GM21447 (cell line): ENCODE measurements around the gene CTIF.

ENCODE experiments used
- ATAC-seq: cut with Tn5 transposase; IDR thresholded peaks from one replicate; pipeline ENCODE4 v1.9.1; 2021; ENCODE audit not compliant: unreplicated experiment

CTIF gene

DNA sequence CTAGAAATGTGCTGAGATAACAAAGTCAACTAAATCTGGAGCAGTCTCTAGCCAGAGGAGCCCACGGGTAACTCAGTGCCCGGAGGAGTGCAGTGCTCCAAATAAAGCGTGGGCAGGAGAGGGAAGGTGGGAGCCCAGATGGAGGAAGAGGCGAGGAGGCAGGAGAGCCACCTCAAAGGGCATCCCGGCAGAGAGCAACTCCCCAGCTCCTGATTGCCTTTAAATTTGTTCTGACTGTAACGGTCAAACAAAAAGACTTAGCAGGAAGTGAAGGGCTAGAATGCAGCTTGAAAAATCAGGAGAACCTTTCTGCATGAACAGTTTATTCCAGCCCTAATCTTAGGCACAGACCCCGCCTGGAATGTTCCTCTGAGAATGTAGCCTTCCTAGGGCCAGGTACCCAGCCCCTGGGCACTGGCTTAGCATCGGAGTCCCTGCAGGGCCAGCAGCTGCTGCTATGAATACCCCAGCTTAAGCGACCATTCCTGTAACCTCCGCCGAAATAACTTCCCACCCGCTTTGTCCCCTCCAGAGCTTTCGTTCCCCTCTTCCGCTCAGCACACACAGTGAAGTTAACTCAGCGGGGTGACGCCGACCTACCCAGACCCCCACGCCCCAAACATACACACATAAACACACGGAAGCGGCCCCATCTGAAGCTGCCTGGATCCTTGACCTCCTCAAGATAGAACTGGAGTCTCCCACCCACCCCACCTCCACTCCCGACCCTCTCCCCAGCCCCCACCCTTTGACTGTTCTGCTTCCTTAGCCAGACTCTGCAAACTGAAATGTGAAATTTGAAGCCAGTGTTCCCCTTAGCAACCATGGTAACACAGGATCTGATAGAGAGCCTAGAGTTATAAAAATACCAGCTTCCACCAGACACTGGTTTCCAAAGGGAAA is 288.7 kb downstream of the CTIF start:
- ATAC-seq: no peak

DNA sequence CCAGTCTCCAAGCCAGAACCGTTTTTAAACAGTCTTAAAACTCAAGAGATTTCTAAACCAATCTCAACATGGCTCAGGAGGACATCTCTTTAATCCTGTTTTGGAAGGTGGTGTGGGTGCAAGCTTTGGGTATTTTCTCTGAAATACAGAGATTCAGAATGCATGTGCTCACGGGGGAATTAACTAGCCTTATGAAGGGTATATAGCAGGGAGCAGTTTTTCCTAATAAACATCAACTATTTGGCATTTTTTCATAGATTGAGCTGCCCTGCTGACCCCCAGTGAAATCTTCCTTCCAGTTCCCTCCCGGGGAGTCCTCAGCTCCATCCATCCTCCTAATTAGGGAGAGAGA is 289.3 kb downstream of the CTIF start:
- no peak for ATAC-seq

GRCh38 chr18:48828691-48829442 is 290.0 kb downstream of the CTIF start:
- no peak for ATAC-seq

DNA sequence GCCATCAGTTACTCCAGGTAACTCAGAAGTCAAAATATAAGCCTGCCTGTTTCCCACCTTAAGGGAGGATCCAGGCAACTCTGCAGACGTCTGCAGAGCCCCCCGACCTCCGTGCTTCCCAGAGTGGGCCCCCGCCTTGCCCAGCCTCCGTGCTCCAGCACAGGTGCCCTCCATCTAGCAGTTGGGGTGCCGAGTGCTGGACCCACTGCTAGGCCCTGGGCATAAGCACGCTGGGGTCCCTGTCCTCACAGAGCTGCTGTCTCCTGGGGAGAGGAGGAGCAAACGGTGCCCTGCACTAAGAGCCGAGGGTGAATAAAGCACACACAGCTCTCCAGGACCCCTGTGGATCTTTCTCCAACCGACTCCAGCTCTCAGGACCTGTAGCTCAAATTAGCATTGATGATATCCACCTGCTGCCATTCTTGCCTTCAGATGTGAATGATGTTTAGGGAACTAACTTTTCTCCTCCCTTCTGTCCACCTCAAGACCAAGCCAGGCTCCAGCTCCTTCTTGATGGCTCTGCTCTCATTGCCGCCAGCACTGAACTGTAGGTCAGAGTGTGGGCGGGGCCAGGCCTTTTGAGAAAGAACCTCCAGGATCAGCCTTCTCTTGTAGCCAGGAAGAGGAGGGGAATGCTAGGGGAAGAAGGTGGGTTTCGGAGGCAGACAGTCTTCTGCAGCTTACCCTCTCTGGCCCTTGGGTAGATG is 290.8 kb downstream of the CTIF start:
- no peak for ATAC-seq

GRCh38 chr18:48831113-48831759 is 292.4 kb downstream of the CTIF start:
- no peak for ATAC-seq

- ATAC-seq: no peak
Measured at GRCh38 chr18:48831802-48832201, 293.0 kb downstream of the CTIF start.

DNA sequence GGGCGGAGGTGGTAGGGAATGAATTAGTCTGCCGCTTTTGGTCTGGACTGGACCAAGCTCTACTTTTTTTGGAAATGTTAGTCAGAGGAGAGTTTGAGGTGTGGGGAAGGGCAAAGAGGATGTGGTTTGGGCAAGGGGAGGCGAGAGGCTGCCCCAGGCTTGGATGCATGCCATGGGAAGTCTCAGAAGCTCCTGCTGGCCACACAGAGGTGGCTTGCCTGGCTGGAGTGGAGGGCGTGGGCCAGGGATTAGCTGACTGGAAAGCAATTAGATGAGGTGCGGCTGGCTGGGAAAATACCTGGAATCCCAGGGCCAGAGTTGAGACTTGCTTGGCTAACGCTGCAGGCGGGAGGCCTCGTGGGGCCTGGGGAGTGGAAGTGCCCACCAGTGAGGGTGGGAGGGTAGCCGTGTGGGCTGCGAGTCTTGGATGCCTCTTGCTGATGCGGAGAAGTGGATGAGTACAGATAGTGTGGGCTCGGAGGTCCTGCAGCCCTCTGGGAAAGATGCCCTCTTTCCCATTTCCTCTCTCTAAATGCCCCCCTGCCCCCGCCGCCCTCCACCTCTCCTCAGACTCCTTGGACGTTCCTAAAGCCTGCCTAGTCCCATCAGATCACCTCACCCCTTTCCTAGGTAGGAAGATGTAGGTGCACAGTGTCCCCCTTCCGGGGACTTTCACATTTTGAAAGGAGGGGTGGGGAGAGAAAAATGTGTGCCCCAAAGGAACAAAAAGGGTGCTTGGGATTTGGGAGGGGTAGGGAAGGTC is 294.3 kb downstream of the CTIF start:
- no peak for ATAC-seq

DNA sequence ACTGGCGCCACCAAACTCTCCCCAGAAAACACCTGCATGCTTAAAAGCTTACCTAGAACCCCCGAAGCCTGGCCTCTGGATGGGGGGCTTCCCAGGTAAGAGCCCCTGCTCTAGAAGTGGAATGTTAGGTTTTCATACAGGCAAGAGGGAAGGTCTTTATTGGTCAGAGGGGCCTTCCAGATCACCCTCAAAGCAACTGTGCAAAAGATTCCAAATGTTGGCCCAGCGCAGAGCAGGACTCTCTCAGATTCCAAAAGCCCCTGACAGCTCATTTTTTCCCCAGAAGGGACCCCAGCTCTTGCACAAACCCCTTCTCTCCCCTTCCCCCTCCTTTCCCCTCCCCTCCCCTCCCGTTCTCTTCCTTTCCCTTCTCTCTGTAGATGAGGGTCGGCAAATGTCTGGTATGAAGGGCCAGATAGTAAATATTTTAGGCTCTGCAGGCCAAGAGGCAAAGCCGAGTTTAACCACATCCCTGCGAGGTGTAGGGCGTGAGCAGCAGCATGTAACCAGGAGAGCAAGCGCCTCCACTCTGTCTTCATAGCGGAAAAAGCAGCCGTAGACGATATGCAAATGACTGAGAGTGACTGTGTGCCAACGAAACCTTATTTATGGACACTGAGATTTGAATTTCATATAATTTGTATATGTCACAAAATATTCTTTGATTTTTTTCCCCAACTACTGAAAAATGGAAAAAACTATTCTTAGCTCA is 295.0 kb downstream of the CTIF start:
- ATAC-seq: peak; percentile 77

- ATAC-seq: peak; percentile 67
Measured at GRCh38 chr18:48834413-48835031, 295.7 kb downstream of the CTIF start.

- no peak for ATAC-seq
Measured at GRCh38 chr18:48835119-48835518, 296.3 kb downstream of the CTIF start.

DNA sequence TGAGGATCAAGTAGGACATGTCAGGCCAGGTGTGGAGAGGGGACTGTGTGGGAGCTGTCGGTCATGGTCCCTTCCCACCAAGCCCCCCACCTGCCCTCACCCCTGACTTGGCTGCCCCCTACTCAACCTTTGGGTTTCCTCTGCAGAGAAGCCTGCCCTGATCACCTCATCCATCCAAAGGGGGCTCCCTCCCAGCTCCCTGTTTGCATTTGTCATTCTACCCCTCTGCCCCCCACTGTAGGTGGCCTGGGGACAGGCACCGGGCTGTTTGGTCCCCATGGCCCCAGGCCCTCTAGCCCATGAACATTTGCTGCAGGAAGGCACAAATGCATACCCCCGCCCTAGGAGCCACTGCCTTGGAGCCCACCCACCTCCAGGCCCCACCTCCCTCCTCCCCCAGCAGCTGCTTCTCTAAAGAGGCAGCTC is 296.9 kb downstream of the CTIF start:
- ATAC-seq: no peak

DNA sequence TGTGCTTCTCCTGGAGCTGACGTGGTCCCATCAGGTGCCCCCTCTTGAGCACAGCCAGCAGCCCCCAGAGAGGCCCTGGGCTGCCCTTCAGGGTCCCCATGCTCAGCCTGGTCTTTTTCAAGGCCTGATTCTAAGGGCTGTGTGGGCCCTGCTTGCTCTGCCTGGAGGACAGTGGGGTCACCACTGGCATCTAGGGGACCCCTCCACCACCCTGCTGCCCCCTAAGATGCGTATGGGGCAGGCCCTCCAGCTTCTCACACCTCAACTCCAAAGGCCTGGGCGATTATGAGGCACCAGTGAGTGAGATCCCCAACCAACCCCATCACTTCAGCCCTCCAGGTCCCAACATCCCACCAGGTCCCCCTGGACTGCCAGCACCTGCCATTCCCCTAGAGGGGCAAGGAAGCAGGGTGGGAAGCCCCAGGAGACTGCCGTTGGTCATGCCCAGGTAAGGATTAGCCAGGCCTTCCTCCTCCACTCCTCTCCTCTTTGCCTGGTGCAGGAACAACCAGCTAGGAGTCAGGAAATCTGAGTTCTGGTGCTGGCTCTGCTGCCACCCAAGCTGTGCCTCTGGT is 297.5 kb downstream of the CTIF start:
- no peak for ATAC-seq

DNA sequence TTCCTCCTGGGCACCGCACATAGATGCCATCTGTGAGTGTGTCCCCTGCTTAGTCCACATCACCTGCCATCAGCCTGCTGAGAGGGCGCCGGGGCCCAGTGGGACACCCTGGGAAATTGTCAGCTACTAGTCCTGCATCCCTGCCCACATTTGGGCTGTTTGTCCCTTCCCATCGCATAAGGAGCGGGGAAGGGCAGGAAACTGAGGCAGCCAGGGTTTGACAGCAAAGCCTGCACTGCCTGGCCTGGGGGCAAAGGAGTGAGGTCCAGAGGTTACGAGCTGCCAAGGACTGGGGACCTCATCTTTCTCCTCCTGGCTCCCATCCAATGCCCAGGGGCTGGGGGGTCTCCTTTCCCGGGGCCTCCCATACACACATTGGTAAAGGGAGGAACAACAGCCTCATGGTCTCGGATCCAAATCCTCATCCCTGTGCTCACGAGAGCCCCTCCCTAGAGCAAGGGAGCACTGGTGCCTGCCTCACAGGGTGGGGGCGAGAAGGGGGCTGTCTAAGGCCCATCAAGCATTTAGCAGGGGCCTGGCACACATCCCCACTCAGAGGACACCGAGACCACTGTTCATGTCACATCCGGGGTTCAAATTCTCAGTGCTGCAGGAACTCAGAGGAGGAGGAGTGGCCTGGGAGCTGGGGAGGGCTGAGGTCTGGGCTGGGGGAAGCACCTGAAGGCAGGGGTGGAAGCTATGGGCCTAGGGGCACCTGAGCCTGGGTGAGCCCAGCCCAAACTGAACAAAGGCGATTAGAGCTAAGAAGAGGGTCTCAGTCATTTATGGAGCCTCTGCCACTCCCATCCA is 298.2 kb downstream of the CTIF start:
- ATAC-seq: no peak

DNA sequence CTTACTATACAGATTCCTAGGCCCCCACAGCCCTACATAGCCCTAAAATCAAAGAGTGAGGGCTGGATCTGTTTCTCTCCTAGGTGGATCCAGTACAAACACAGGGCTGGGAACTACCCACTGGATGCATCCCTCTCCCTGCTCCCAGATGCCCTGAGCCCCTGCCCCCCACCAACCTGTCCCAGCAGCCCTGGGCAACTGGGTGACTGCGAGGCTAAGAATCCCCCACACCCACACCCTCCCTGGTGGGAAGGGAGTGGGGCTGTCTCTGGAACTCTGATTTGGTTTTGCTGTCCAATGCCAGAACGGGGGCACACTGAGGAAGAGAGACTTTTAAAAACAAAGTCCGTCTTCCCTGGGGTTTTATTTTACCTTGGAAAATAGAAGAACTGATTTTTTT is 298.8 kb downstream of the CTIF start:
- no peak for ATAC-seq

DNA sequence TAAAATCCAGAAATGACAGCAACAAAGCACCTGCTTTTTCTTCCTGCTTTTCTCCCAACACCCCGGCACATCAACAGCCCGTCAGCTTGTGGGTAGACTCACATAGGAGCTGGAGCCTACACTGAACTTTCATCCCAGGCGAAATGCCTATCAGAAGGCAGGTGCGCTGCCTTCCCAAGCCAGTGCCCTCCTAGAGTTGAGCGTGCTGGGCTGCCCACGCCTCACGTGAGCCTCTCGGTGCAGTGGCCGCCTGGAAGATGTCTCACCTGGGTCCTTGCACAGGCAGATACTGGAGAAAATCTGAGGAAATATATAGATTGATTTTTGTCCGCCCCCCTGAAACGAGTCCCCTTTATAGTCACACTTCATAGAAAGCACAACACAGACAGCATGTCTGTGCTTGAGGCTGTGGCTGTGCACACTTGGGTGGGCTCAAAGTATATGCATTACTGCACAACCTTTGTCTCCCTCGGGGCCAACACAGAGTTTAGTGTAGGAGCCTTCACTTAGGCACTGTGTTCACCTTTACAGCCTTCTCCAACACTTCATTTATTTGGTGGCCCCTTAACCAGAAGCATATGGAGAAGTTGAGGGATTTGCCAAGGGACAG is 299.4 kb downstream of the CTIF start:
- no peak for ATAC-seq

- no peak for ATAC-seq
Measured at GRCh38 chr18:48838921-48839818, 300.3 kb downstream of the CTIF start.
